AG04450 (cell line): ENCODE results near the gene TMEM171. TPM values are rescaled to one million over a fixed set of nuclear protein-coding genes. Genes with fewer than 3 reads are reported as not detected.

Source experiments
- CTCF ChIA-PET: fragments of 300-600, 350-600 bp; formaldehyde crosslinking; extraction: SDS; loops from one replicate; lab custom pipeline; 2022; ENCODE audit warnings: antibody characterized with exemption, inconsistent platforms; lab: Charles Lee
- POLR2A ChIA-PET: fragments of 350-600 bp; formaldehyde crosslinking; extraction: SDS; loops from one replicate; lab custom pipeline; 2021; ENCODE audit warnings: antibody characterized with exemption, inconsistent platforms; lab: Yijun Ruan, JAX
- DNase-seq: peaks from one replicate; pipeline ENCODE4 v3.0.0-alpha.2; 2011; ENCODE audit warnings: low read depth, low spot score
- H3K27ac ChIP-seq: one replicate; pipeline ENCODE4 v1.5.1; 2012; ENCODE audit warnings: low read depth, low read length, control low read depth
- H3K27me3 ChIP-seq: one replicate; pipeline ENCODE4 v1.6.0; 2012; ENCODE audit warnings: low read length; ENCODE audit not compliant: control insufficient read depth, insufficient read depth
- H3K4me3 ChIP-seq: 2 replicates; pipeline ENCODE4 v1.5.1; 2011; ENCODE audit warnings: mild to moderate bottlenecking, low read depth, low read length, control low read depth
- H3K9me3 ChIP-seq: 2 replicates; pipeline ENCODE4 v1.5.1; 2012; ENCODE audit warnings: low read length; ENCODE audit not compliant: control insufficient read depth, insufficient read depth
- CTCF ChIP-seq: IDR thresholded peaks from 2 replicates; pipeline ENCODE4 v1.5.1; 2011; ENCODE audit warnings: low read depth, low read length, control low read depth, inconsistent platforms
- polyA plus RNA-seq: library from polyadenylated mRNA; depleted of rRNA; stranded (reverse); fragments of >200 nt; gene quantifications from 2 replicates; pipeline ENCODE4 v1.2.3, GENCODE V29; 2011

The TMEM171 gene
- polyA plus RNA-seq, 1 experiment = 10.6 TPM

- Histone ChIP-seq H3K4me3 (no peak overlapping the region), H3K27me3 (peaks cover 13% of the 10 kb centered on the region), H3K9me3 (peaks cover 3% of the 10 kb centered on the region; the same call in 1 of the 2 replicates), H3K27ac (no peak overlapping the region)
- POLR2A ChIA-PET = no interaction called here
- TF ChIP-seq CTCF = no peak
- CTCF ChIA-PET = interaction anchor here (0.9 to 1.1 kb wide), 2 partner anchors 11 to 378 kb away, joined by 3 read pairs; no protein-coding TSS in a partner anchor
- DNase-seq = no peak
These were observed 39.9 kb downstream of the TMEM171 start for GRCh38 chr5:73160239-73160671.

GRCh38 chr5:73170522-73170921 lies 50.1 kb downstream of the TMEM171 start:
- Histone ChIP-seq H3K4me3 (no peak overlapping the region), H3K27ac (no peak overlapping the region), H3K9me3 (no peaks in the 10 kb centered on the region; the same call in 1 of the 2 replicates), H3K27me3 (peaks cover 17% of the 10 kb centered on the region)
- CTCF ChIA-PET = interaction anchor here (1.2 to 1.5 kb wide), 2 partner anchors 10 to 45 kb away, joined by 3 to 5 read pairs; no protein-coding TSS in a partner anchor
- TF ChIP-seq CTCF = peak; percentile 46
- POLR2A ChIA-PET = no interaction called here
- DNase-seq = no peak

- ChIA-PET CTCF (interaction anchor here (0.8 to 1.5 kb wide), 5 partner anchors 11 to 278 kb away, joined by 3 to 6 read pairs (median 3); no protein-coding TSS in a partner anchor), POLR2A (no interaction called here)
- Histone ChIP-seq H3K4me3 (no peak overlapping the region), H3K9me3 (no peaks in the 10 kb centered on the region; the same call in 1 of the 2 replicates), H3K27ac (no peak overlapping the region), H3K27me3 (peaks cover 13% of the 10 kb centered on the region)
- no peak for TF ChIP-seq CTCF
- no peak for DNase-seq
These were observed 51.1 kb downstream of the TMEM171 start for GRCh38 chr5:73171495-73171894.

GRCh38 chr5:73172951-73173350 lies 52.6 kb downstream of the TMEM171 start, which contains the start of gene TMEM174:
TMEM174 (plus strand) TSS chr5:73173193; CDS start chr5:73173244, 51 bp downstream.
- ChIA-PET POLR2A (interaction anchor here (0.6 kb wide), 1 partner anchor 35 kb away, joined by 4 read pairs; no protein-coding TSS in a partner anchor), CTCF (interaction anchor here (1.0 to 1.2 kb wide), 2 partner anchors 9 to 43 kb away, joined by 3 to 6 read pairs; no protein-coding TSS in a partner anchor)
- no peak for DNase-seq
- H3K4me3 ChIP-seq = no peak within 1 kb of the TSS
- no peak for TF ChIP-seq CTCF
- H3K27ac ChIP-seq = no peak within 1 kb of the TSS
- H3K9me3 ChIP-seq = no peaks in the 10 kb centered on the region; the same call in 1 of the 2 replicates
- H3K27me3 ChIP-seq = peaks cover 13% of the 10 kb centered on the region

- no peak for TF ChIP-seq CTCF
- H3K27ac ChIP-seq = no peak overlapping the region
- POLR2A ChIA-PET = no interaction called here
- no peak for DNase-seq
- CTCF ChIA-PET = no interaction called here
- H3K4me3 ChIP-seq = no peak overlapping the region
- peaks cover 13% of the 10 kb centered on the region for H3K27me3 ChIP-seq
- H3K9me3 ChIP-seq = no peaks in the 10 kb centered on the region; the same call in 1 of the 2 replicates
These were observed 53.9 kb downstream of the TMEM171 start for GRCh38 chr5:73174100-73174815.
